GM06990 (cell line): ENCODE data around the gene P2RY6.
A peak's percentile ranks its signal among the peaks of the same experiment; 100 is the strongest.

Experiments
- DNase-seq: peaks from one replicate; pipeline ENCODE4 v3.0.0-alpha.2; 2011; ENCODE audit not compliant: insufficient read length; ENCODE audit errors: extremely low read depth
- H3K27me3 ChIP-seq: replicated peaks from 2 replicates; pipeline ENCODE4 v1.6.0; 2011; ENCODE audit warnings: low read length; ENCODE audit not compliant: control insufficient read depth, insufficient read depth
- H3K36me3 ChIP-seq: 2 replicates; pipeline ENCODE4 v1.5.1; 2011; ENCODE audit warnings: low read length; ENCODE audit not compliant: control insufficient read depth, insufficient read depth
- H3K4me3 ChIP-seq: replicated peaks from 2 replicates; pipeline ENCODE4 v1.5.1; 2011; ENCODE audit warnings: low read depth, mild to moderate bottlenecking, control low read depth, low read length
- CTCF ChIP-seq: IDR thresholded peaks from 2 replicates; pipeline ENCODE4 v1.5.1; 2011; ENCODE audit warnings: low read length, control low read depth, mild to moderate bottlenecking, inconsistent platforms; ENCODE audit not compliant: insufficient read depth, poor library complexity, severe bottlenecking

The P2RY6 gene

GRCh38 chr11:73288873-73289707, 17.0 kb downstream of the P2RY6 start:
- H3K27me3 ChIP-seq: no peaks in the 10 kb centered on the region; the same call in 1 of the 2 replicates
- no peak overlapping the region; the same call in 1 of the 2 replicates for H3K4me3 ChIP-seq

GRCh38 chr11:73290536-73290935, 18.4 kb downstream of the P2RY6 start:
- no peak for DNase-seq
- Histone ChIP-seq H3K36me3 (no peaks in the 10 kb centered on the region), H3K27me3 (no peaks in the 10 kb centered on the region; the same call in 1 of the 2 replicates), H3K4me3 (no peak overlapping the region)
- TF ChIP-seq CTCF: no peak

More at GRCh38 chr11:73288873-73289707, 17.0 kb downstream of the P2RY6 start:
- no peaks in the 10 kb centered on the region for H3K36me3 ChIP-seq
- peak; percentile 93 for TF ChIP-seq CTCF
- peak; percentile 78 for DNase-seq

- no peak for TF ChIP-seq CTCF
- no peak for DNase-seq
- Histone ChIP-seq H3K36me3 (no peaks in the 10 kb centered on the region), H3K27me3 (no peaks in the 10 kb centered on the region; the same call in 1 of the 2 replicates), H3K4me3 (no peak overlapping the region)
These were observed 19.1 kb downstream of the P2RY6 start for GRCh38 chr11:73291196-73291595.

- Histone ChIP-seq H3K4me3 (no peak overlapping the region), H3K27me3 (no peaks in the 10 kb centered on the region; the same call in 1 of the 2 replicates), H3K36me3 (no peaks in the 10 kb centered on the region)
- DNase-seq: no peak
- no peak for TF ChIP-seq CTCF
These were observed 19.8 kb downstream of the P2RY6 start for GRCh38 chr11:73291781-73292524.

GRCh38 chr11:73292525-73292894, 20.4 kb downstream of the P2RY6 start:
- Histone ChIP-seq H3K27me3 (no peaks in the 10 kb centered on the region; the same call in 1 of the 2 replicates), H3K4me3 (no peak overlapping the region), H3K36me3 (no peaks in the 10 kb centered on the region)
- TF ChIP-seq CTCF: no peak
- no peak for DNase-seq
